GM13977 (cell line): ENCODE results near the gene UCP3.

Source experiments
- DNase-seq: peaks from one replicate; pipeline ENCODE4 v3.0.0; 2012; ENCODE audit warnings: low spot score
- CTCF ChIP-seq: IDR thresholded peaks from 2 replicates; pipeline ENCODE4 v1.5.1; 2012; ENCODE audit warnings: mild to moderate bottlenecking, control low read depth; ENCODE audit not compliant: insufficient read depth; ENCODE audit errors: extremely low read depth, missing control alignments
- in situ Hi-C: fragments of 300-500 bp; cut with MboI; formaldehyde crosslinking; loops from one replicate; pipeline ENCODE4 v1.12.0; 2022; ENCODE audit warnings: low sequenced_read_pairs, low pct_unique_long_range_greater_than_20kb, mixed read lengths, inconsistent platforms; ENCODE audit not compliant: unreplicated experiment

Gene UCP3

GRCh38 chr11:73969991-73970800 lies 38.7 kb downstream of the UCP3 start:
- in situ Hi-C loops = loop anchor here (25.0 kb wide), 1 partner anchor 342 kb away; the partner anchor contains the start of gene P4HA3
- no peak for DNase-seq
- TF ChIP-seq CTCF = no peak

DNA sequence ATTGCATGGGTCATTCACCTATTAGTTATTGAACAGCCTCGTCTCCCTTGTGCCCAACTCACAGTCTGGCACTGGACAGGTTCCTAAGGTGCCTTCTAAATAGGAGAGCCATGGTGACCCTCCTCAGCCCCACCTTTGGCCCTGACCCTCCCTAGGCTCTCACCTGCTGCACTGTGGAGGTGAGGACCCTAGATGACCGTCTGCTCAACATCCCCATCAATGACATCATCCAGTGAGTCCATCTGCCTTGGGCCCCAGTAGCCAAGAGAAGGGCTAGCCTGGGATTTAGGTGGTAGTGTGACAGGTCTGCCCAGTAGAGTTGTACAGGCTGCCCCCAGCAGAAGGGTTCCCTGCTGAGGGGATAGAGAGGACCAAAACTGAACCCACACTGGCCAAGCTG lies 39.8 kb downstream of the UCP3 start:
- no peak for TF ChIP-seq CTCF
- in situ Hi-C loops = loop anchor here (25.0 kb wide), 1 partner anchor 343 kb away; the partner anchor contains the start of gene P4HA3
- DNase-seq = no peak

- no peak for TF ChIP-seq CTCF
- no peak for DNase-seq
- in situ Hi-C loops = loop anchor here (25.0 kb wide), 1 partner anchor 344 kb away; the partner anchor contains the start of gene P4HA3
These were observed 40.4 kb downstream of the UCP3 start for GRCh38 chr11:73968356-73968966.

- no peak for DNase-seq
- in situ Hi-C loops = loop anchor here (25.0 kb wide), 1 partner anchor 347 kb away; the partner anchor contains the start of gene P4HA3
- no peak for TF ChIP-seq CTCF
These were observed 43.1 kb downstream of the UCP3 start for GRCh38 chr11:73965764-73966121.

GRCh38 chr11:73965076-73965763 lies 43.7 kb downstream of the UCP3 start:
- in situ Hi-C loops = loop anchor here (25.0 kb wide), 1 partner anchor 347 kb away; the partner anchor contains the start of gene P4HA3
- DNase-seq = no peak
- TF ChIP-seq CTCF = no peak

- in situ Hi-C loops = loop anchor here (25.0 kb wide), 1 partner anchor 348 kb away; the partner anchor contains the start of gene P4HA3
- no peak for DNase-seq
- TF ChIP-seq CTCF = peak; percentile 19
These were observed 45.0 kb downstream of the UCP3 start for GRCh38 chr11:73963861-73964260.
